ENCODE measurements around the gene DHX36.

DNA sequence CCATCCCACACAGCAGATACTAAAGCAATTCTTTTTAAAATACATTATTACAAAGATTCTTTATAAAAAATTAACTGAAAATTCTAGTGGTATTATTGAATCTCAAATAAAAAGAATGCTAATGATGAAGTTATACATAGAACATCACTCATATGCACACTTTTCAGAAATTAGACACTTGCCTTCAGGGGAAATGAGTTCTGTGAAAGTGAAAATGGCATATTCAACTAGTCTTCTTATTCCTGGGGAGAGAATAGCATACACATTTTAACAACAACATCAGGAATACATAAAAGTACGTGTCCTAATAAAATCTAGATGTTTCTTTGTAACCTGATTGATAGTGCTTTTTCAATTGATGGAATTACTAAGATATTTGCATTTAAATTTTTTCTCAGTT lies 36.8 kb upstream of the DHX36 start:
- TF ChIP-seq POLR2A (IDR thresholded peaks at IDR 0.05) = no peak
- TF ChIP-seq, protein P1, sequence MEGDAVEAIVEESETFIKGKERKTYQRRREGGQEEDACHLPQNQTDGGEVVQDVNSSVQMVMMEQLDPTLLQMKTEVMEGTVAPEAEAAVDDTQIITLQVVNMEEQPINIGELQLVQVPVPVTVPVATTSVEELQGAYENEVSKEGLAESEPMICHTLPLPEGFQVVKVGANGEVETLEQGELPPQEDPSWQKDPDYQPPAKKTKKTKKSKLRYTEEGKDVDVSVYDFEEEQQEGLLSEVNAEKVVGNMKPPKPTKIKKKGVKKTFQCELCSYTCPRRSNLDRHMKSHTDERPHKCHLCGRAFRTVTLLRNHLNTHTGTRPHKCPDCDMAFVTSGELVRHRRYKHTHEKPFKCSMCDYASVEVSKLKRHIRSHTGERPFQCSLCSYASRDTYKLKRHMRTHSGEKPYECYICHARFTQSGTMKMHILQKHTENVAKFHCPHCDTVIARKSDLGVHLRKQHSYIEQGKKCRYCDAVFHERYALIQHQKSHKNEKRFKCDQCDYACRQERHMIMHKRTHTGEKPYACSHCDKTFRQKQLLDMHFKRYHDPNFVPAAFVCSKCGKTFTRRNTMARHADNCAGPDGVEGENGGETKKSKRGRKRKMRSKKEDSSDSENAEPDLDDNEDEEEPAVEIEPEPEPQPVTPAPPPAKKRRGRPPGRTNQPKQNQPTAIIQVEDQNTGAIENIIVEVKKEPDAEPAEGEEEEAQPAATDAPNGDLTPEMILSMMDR (IDR thresholded peaks at IDR 0.05) = no peak
